ENCODE measurements around the gene CHKA.
A peak's percentile ranks its signal among the peaks of the same experiment; 100 is the strongest.

DNA sequence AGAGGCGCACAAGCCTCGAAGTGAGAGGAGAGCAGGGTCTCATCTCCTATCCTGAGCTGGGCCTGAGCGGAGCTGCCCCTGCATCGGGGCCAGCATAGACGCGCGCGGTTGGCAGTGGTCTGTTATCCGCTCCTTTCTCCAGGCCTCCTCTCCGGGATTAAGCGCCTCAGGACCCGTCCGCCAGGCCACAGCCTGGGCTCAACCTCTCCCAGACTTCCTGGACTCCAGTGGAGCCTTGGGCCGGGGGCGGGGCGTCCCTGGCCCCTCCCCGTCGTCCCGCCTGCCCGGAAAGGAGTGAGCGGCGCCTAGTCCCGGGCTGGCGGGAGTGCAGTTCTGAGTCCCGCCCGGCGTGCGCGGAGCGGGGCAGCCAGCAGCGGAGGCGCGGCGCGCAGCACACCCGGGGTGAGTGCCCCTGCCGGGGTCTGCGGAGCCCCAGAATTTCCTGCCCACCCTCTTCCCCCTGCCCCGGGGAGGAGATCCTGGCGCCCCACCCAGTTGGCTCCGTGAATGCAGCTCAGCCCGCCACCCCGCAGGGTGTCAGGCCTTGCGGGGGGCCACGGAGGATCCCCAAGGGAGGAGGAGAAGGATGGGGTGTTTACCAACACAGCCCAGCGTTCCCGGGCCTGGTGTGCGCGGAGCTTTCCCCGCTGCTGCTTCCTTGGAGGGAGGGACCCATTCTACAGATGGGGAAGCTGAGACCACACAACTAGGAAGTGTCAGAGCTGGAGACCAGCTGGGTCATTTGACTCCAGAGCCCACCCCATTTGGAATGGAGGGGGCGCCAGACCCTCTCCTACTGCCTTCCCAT, 82.3 kb downstream of the CHKA start, which contains the start of gene TCIRG1:
- TF ChIP-seq, protein P1, sequence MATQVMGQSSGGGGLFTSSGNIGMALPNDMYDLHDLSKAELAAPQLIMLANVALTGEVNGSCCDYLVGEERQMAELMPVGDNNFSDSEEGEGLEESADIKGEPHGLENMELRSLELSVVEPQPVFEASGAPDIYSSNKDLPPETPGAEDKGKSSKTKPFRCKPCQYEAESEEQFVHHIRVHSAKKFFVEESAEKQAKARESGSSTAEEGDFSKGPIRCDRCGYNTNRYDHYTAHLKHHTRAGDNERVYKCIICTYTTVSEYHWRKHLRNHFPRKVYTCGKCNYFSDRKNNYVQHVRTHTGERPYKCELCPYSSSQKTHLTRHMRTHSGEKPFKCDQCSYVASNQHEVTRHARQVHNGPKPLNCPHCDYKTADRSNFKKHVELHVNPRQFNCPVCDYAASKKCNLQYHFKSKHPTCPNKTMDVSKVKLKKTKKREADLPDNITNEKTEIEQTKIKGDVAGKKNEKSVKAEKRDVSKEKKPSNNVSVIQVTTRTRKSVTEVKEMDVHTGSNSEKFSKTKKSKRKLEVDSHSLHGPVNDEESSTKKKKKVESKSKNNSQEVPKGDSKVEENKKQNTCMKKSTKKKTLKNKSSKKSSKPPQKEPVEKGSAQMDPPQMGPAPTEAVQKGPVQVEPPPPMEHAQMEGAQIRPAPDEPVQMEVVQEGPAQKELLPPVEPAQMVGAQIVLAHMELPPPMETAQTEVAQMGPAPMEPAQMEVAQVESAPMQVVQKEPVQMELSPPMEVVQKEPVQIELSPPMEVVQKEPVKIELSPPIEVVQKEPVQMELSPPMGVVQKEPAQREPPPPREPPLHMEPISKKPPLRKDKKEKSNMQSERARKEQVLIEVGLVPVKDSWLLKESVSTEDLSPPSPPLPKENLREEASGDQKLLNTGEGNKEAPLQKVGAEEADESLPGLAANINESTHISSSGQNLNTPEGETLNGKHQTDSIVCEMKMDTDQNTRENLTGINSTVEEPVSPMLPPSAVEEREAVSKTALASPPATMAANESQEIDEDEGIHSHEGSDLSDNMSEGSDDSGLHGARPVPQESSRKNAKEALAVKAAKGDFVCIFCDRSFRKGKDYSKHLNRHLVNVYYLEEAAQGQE (IDR thresholded peaks at IDR 0.05; ENCODE audit: unreplicated experiment) = no peak
- TF ChIP-seq EZH2 (IDR thresholded peaks at IDR 0.05; ENCODE audit: low read depth, unreplicated experiment) = no peak
- TF ChIP-seq, protein P2, sequence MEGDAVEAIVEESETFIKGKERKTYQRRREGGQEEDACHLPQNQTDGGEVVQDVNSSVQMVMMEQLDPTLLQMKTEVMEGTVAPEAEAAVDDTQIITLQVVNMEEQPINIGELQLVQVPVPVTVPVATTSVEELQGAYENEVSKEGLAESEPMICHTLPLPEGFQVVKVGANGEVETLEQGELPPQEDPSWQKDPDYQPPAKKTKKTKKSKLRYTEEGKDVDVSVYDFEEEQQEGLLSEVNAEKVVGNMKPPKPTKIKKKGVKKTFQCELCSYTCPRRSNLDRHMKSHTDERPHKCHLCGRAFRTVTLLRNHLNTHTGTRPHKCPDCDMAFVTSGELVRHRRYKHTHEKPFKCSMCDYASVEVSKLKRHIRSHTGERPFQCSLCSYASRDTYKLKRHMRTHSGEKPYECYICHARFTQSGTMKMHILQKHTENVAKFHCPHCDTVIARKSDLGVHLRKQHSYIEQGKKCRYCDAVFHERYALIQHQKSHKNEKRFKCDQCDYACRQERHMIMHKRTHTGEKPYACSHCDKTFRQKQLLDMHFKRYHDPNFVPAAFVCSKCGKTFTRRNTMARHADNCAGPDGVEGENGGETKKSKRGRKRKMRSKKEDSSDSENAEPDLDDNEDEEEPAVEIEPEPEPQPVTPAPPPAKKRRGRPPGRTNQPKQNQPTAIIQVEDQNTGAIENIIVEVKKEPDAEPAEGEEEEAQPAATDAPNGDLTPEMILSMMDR (conservative IDR thresholded peaks at IDR 0.05; ENCODE audit: low read depth in 2 of 2) = 0 out of 4 replicates have a peak, but pooled peaks of 1 of the 2 experiments have one; percentile 15
- TF ChIP-seq POLR2AphosphoS5 (IDR thresholded peaks at IDR 0.05; ENCODE audit: low read depth) = peak; percentile 62
